ENCODE measurements around the gene C5orf22.
A peak's percentile ranks its signal among the peaks of the same experiment; 100 is the strongest.
"Not testable (repeated sequence)": the region's sequence is repeated elsewhere in the genome, so short reads cannot be mapped to it uniquely, and the experiment has no call there.

C5orf22 gene

DNA sequence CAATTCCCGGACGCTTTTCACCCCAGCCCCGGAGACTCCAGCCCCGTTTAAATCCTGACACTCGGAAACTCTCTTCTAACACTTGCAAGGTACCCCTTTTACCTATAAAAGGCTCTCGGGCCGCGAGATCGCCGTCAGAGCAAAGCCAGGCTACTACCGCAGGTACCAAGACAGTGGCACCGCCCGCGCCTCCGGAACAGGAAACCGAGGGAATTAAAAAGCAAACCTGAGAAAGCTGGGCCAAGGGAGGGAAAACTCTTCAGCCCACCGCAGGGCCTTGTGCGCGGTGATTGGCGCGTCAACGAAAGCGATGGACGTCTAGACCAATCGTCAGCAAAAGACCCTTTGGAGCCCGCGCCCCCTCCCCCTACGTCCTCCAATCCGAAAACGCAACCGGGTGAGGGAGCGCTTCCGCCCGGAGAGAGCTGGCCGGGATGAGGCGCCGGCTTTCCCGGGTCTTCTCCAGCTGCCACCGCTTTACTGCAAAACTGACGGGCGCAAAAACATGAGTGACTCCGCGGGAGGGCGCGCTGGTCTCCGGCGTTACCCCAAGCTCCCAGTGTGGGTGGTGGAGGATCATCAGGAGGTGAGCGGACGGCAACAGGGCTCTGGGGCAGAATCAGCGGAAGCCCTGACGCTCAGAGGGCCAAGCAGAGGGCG lies at the start of gene C5orf22, which contains the start of gene DROSHA:
Gene C5orf22, plus strand, starts transcription at position 414 of the 660 bp plus-strand sequence. Its CDS starts 92 bp downstream, at position 506.
Gene DROSHA, minus strand, starts transcription at position 206 of the 660 bp plus-strand sequence. CDS start 3,034 bp downstream, outside the sequence.
- peak; percentile 76 for DNase-seq (ENCODE audit: low read depth)

DNA sequence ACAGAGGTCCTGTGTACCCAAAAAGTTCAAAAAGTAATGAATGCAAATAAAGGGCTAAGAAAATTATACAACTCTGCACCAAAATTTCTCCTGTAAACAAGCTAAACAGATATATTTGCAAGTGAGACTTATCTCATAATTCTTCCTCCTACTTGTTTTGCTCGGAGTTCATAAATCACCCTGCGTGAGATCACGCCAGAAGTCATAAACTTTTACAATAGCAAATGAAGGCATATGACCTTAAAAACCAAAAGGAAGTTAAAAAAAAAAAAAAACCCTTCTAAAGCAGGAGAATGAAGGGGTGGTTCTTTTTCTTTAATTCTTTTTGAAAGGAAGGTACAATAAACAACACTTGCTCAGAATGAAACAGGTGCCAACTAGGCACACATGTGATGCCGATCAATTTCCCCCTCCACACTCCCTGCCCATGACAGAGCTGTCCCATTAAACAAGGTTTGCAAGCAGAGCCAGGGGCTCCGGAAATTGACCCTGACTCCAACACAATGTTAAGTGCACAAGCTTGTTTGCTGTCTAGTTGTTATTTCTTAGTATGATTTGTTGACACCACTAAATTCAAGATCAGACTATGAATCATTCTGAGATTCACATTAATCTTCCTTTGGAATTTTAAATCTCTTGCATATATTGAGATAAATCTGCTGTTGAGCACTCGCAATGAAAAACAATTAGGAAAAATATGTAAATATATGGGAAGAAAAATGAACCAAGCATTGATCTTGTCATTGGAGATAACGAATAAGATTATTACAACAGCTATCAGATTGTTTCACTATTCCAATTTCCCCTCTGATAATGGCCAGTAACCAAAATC lies 46.5 kb upstream of the C5orf22 start:
- no peak for DNase-seq (ENCODE audit: low read depth)

GRCh38 chr5:31486441-31486840 lies 45.7 kb upstream of the C5orf22 start:
- no peak for DNase-seq (ENCODE audit: low read depth)

DNA sequence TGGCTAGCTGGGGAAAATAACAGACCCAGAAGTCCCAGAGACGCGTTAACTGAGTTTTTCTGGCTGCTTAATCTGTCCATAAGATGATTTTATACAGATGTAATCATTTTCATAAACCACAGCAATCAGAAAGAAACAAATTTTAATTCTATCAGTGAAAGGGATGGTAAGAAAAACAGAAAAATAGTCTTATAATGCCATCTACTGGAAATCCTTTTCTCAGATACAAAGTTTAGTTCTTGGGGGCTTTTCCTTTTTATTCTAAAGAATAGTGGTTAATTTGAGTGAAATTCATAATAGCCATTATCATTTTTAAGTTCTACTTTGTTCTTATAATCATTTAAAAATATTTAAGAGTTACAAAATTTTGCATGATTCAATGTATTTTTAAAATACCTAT lies 44.6 kb upstream of the C5orf22 start:
- DNase-seq (ENCODE audit: low read depth): no peak

GRCh38 chr5:31492869-31493268 lies 39.2 kb upstream of the C5orf22 start:
- DNase-seq (ENCODE audit: low read depth): no peak

GRCh38 chr5:31495336-31495735 lies 36.8 kb upstream of the C5orf22 start:
- no peak for DNase-seq (ENCODE audit: low read depth)

DNA sequence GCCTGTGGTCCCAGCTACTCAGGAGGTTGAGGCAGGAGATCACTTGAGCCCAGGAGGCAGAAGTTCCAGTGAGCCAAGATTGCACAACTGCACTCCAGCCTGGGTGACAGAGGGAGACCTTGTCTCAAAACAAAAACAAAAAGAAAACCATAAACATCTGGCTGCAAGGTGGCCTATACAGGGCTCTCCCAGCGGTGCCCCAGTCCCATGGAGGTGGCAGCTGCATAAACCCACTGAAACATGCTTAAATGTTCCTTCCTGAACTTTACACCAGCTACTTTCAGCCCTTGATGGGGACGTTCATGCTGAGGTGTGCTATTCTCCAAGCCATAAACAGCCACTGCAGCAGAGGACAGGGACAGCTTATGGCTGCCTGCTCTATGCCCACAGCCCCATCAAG lies 35.8 kb upstream of the C5orf22 start:
- no peak for DNase-seq (ENCODE audit: low read depth)

DNA sequence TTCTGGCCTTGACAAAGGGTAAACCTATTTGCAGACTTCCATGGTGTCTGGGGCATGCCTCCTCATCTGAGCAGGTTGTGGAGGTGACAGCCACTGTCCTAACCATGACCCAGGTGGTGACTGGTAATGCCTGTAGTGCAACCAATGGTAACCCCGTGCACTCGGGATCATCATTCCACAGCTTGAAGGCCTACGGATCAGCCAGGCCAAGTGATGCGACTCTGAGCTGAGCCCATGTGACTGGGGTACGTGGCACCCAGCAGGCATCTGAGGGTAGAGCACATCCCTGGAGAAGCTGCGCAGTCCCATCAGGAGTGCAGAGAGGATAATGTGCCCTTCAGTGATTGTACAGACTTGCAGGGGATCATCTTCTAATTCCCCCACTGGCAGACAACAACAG lies 35.2 kb upstream of the C5orf22 start:
- no peak for DNase-seq (ENCODE audit: low read depth)

GRCh38 chr5:31500256-31500655 lies 31.8 kb upstream of the C5orf22 start:
- no peak for DNase-seq (ENCODE audit: low read depth)

- no peak for DNase-seq (ENCODE audit: low read depth)
Observed at GRCh38 chr5:31502506-31502905, 29.6 kb upstream of the C5orf22 start.

DNA sequence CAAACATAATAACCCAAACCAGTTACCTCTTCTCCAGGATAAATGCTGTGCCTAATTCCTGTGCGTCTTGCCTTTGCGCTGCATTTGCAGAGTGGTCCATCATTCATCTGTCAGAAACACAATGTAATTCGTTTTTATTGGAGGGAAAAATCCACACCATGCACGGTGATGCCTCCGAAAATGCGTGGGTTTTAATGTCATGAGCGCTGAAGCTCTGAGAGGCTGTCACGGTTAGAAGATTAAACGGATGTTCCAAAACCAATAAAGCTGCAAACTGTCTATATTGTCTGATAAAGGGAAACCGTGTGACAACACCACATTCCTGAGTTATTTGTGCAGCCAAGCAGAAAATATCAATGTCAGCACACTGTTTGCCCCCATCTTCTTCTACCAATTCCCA lies 27.6 kb upstream of the C5orf22 start:
- no peak for DNase-seq (ENCODE audit: low read depth)

GRCh38 chr5:31511305-31511704 lies 20.8 kb upstream of the C5orf22 start:
- DNase-seq (ENCODE audit: low read depth): no peak

DNA sequence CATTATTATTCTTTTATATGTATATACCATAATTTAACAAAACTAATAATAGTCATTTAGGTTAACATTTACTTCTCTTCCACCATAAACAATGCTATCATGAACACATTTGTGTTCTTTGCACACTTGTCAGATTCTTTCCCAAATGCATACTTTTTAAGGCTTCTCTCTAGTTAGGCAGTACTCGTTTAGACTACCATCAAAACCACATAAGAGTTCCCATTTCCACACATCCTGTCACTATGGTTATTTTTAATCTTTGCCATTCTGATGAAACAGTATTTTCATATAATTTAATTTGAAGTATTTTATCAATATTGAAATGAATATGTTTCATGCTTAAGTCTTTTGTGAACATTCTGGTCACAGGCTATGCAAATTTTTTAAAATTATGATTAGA lies 15.3 kb upstream of the C5orf22 start:
- DNase-seq (ENCODE audit: low read depth): no peak

- no peak for DNase-seq (ENCODE audit: low read depth)
Observed at GRCh38 chr5:31523041-31523440, 9.1 kb upstream of the C5orf22 start.

DNA sequence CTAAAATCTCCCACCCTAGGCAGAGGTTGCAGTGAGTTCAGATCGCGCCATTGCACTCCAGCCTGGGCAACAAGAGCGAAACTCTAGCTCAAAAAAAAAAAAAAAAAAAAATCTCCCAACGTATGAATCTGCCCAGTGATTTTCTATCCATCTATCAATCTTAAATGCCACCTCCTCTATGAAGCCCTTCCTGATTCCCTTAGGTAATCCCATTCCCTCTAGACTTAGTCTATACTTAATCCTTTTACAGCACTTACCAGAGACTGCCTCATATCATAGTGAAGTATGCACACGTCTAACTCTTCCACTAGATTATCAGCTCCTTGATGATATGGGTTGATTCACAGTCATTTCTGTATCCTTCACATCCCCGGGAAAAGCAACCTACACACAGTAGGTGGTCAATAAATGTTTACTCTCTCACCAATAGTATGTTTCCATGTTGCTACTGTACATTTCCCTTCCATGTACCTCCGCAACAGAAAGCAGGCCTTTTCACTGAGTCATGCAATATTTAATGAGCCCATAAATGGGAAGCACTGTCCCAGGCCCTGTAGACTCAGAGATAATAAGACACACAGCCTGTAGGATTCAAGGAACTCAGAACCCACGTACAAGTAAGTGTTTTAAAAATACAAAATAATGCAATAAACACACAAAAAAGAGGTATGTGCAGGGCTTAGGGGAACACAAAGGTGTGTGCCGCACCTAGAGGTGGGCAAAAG lies 1.4 kb upstream of the C5orf22 start:
- no peak for DNase-seq (ENCODE audit: low read depth)

GRCh38 chr5:31531543-31531887 lies 586 bp upstream of the C5orf22 start:
- DNase-seq (ENCODE audit: low read depth): peak; percentile 13

- no peak for DNase-seq (ENCODE audit: low read depth)
Observed at GRCh38 chr5:31534527-31535046, 2.5 kb downstream of the C5orf22 start.

DNA sequence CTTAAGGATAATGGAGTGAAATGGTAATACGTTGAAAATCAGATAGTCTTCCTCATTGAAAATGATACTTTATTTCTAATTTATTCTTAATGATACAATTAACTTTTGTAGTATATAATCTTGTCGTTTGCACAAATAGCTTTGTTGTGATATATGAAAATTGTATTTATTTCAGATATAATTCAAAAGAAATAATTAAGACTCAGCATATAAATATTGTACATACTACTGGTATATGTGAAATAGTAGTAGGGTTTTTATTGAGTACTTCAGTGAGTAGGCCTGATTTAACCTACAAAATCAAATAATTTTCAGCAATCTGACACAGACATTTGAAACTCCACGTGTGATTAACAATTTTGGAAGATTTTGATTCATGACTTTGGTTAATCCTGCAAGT lies 4.8 kb downstream of the C5orf22 start:
- no peak for DNase-seq (ENCODE audit: low read depth)

DNA sequence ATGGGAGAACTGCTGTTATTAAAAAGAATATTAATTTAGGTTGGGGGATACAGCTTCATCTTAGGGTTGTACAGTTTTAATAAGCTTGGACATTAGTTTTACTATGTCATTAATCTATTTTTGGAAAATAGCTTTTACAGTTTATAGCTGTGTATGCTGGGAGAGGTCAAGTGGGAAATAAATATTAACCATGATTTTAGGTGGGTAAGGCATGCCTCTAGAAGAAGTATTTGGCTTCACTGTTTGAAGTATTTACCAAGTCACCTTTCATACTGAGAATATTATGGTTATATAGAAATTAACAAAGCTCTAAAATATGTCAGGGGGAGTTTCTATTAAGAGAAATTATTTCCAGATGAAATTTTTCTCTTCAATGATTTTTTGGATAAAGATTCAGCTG lies 5.2 kb downstream of the C5orf22 start:
- DNase-seq (ENCODE audit: low read depth): no peak

- no peak for DNase-seq (ENCODE audit: low read depth)
Observed at GRCh38 chr5:31537851-31538250, 5.8 kb downstream of the C5orf22 start.

GRCh38 chr5:31549114-31549513 lies 17.0 kb downstream of the C5orf22 start:
- DNase-seq (ENCODE audit: low read depth): not testable (repeated sequence)

DNA sequence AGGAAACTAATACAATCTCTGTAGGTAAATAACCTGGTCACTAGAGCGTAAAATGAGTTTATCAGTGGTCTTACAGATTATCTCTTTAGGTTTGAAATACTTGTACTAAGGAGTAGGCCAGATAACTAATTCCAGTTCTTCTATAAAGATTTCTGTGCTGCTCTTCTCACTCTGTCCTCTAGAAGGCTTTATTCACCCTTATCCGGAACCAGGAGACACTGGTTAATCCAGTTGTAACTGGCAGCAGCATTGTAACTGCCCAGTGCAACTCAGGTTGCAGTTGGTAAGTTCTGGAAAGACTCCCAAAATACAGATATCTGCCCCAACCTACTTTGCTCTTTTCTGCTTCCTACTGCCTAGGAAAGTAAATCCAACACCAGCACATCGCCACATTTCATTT lies 19.8 kb downstream of the C5orf22 start:
- no peak for DNase-seq (ENCODE audit: low read depth)

DNA sequence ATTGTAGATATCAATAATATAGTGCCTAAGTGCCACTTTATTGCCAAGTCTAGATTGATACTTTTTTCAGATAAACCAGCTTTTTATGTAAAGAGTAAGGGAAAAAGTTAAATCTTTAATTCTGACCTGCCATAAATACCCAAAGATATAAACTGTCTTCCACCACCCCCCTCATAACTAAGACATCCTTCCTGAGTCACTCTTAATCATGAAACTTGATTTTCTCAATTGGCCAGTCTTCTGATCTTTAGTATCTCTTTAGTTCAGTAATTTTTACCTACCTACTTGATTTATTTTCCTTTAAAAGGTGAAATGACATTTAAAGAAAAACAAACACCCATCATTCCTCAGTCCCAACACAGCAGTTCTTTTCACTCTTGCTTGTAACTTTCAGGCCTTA lies 21.8 kb downstream of the C5orf22 start:
- DNase-seq (ENCODE audit: low read depth): no peak
